Upper lobe of right lung (tissue), 1 donor: ENCODE results near the gene CTSD. TPM values are rescaled to one million over a fixed set of nuclear protein-coding genes. Genes with fewer than 3 reads are reported as not detected.
A peak's percentile ranks its signal among the peaks of the same experiment; 100 is the strongest.
"Not testable (repeated sequence)": the region's sequence is repeated elsewhere in the genome, so short reads cannot be mapped to it uniquely, and the experiment has no call there.

Source experiments
- ATAC-seq: fragments of 200-7000 bp; cut with Tn5 transposase; one replicate; pipeline ENCODE4 v1.9.1; 2020; ENCODE audit warnings: mild to moderate bottlenecking, moderate library complexity
- DNase-seq: peaks from one replicate; pipeline ENCODE4 v3.0.0-alpha.2; 2020
- H3K27ac ChIP-seq: fragments of 200-600 bp; one replicate; pipeline ENCODE4 v1.8.0; 2022
- H3K27me3 ChIP-seq: fragments of 200-600 bp; one replicate; pipeline ENCODE4 v1.8.0; 2022; ENCODE audit warnings: mild to moderate bottlenecking
- H3K36me3 ChIP-seq: fragments of 200-600 bp; one replicate; pipeline ENCODE4 v1.8.0; 2022
- H3K4me1 ChIP-seq: fragments of 200-600 bp; one replicate; pipeline ENCODE4 v1.8.0; 2022
- H3K4me3 ChIP-seq: fragments of 200-600 bp; one replicate; pipeline ENCODE4 v1.8.0; 2022; ENCODE audit warnings: mild to moderate bottlenecking
- H3K9me3 ChIP-seq: fragments of 200-600 bp; one replicate; pipeline ENCODE4 v1.8.0; 2022
- intact Hi-C: fragments of 100-400 bp; cut with DNase I; formaldehyde crosslinking; loops from one replicate; pipeline ENCODE4 v1.11.0; 2022
- long read RNA-seq: library from polyadenylated mRNA; unstranded; transcript quantifications from one replicate; pipeline ENCODE4 v2.0.0, GENCODE V29; 2021
- total RNA-seq: library from RNA; stranded (reverse); fragmentation: NEBNext Ultra II Directional; extraction: Animal tissue kit (Norgen Biotek cat#: 25700); gene quantifications from one replicate; pipeline ENCODE4 v1.2.1, GENCODE V29; 2021
- TF ChIP-seq, protein P1 (sequence below): fragments of 200-600 bp; IDR thresholded peaks from one replicate; pipeline ENCODE4 v1.8.0; 2022; ENCODE audit warnings: antibody characterized with exemption
- donor health status: DM: no; HTN: yes; CAD: no; lungs with severe emphysema.

CTSD gene
- total RNA-seq: 2,038 TPM
- long read RNA-seq, transcript CTSD-208 (9 exons, 1,512 nt): minor isoform, 5 of 3,591 reads
- long read RNA-seq, transcript CTSD-201 (9 exons, 2,123 nt): major isoform, 2,581 of 3,591 reads
- long read RNA-seq, partial matches to known transcripts: 770 of 3,591 reads
- long read RNA-seq, other reads (novel, unspliced or antisense): 225 of 3,591 reads

DNA sequence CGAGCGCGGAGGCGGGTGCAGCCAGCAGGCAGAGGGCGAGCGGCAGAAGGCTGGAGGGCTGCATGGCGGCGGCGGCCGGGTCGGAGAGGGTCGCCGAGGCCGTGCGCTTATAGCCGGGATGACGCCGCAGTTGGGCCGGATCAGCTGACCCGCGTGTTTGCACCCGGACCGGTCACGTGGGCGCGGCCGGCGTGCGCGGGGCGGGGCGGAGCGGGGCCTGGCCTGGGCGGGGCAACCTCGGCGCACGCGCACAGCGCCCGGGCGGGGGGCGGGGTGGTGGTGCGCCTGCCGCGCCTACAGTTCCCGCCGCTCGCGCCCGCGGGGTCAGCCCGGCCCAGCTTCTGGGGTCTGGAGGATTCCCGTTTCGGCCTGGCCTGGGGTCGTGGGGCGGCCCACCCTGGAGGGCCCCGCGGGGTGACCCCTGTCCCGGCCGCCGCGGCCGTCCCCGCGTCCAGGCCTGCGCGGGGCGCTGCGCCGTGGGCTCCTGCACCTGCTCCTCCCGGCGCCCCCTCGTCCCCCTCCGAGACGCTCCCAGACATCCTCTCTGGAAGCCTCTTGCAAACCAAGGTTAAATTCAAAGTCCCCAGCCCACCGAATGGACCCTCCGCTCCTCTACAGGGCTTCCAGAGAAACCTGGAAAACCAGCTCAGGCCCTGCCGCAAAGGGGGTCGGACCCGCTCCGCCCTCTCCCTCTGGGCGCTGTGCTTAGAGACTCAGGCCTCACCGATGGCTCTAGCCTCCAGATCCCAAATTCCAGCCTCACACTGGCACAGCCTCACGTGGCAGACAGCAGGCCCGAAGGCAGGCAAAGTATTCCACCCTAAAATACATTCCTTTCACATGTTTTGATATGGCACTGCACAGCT lies at the start of gene CTSD:
Gene CTSD (minus strand): TSS at position 132 of the 866 bp plus-strand sequence. CDS start 68 bp downstream, at position 64.
- Histone ChIP-seq H3K27ac (peak within 1 kb of the TSS; percentile 91), H3K36me3 (peaks cover 26% of the 10 kb centered on the region), H3K9me3 (no peaks in the 10 kb centered on the region), H3K4me1 (peaks cover 42% of the 10 kb centered on the region), H3K27me3 (no peaks in the 10 kb centered on the region), H3K4me3 (peak within 1 kb of the TSS; percentile 97)
- TF ChIP-seq, protein P1, sequence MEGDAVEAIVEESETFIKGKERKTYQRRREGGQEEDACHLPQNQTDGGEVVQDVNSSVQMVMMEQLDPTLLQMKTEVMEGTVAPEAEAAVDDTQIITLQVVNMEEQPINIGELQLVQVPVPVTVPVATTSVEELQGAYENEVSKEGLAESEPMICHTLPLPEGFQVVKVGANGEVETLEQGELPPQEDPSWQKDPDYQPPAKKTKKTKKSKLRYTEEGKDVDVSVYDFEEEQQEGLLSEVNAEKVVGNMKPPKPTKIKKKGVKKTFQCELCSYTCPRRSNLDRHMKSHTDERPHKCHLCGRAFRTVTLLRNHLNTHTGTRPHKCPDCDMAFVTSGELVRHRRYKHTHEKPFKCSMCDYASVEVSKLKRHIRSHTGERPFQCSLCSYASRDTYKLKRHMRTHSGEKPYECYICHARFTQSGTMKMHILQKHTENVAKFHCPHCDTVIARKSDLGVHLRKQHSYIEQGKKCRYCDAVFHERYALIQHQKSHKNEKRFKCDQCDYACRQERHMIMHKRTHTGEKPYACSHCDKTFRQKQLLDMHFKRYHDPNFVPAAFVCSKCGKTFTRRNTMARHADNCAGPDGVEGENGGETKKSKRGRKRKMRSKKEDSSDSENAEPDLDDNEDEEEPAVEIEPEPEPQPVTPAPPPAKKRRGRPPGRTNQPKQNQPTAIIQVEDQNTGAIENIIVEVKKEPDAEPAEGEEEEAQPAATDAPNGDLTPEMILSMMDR: no peak
- DNase-seq (peak; percentile 96), ATAC-seq (peak; percentile 85)
- intact Hi-C loops: no loop called here

DNA sequence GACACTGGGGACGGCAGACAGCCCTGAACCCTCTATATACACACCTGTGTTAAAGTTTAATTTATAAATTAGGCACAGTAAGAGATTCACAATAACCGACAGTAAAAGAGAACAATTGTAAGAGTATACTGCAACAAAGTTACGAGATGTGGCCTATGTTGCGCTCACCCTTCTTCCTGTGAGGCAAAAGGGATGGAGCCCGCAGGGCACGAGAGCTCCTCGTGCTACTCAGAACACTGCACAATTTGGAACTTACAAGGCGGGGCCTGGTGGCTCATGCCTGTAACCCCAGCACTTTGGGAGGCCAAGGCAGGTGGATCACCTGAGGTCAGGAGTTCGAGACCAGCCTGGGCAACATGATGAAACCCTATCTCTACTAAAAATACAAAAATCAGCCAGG lies 49.6 kb upstream of the CTSD start:
- H3K36me3 ChIP-seq, H3K27ac ChIP-seq, H3K9me3 ChIP-seq, H3K27me3 ChIP-seq, intact Hi-C loops, H3K4me3 ChIP-seq, H3K4me1 ChIP-seq, ATAC-seq, DNase-seq: not testable (repeated sequence)

DNA sequence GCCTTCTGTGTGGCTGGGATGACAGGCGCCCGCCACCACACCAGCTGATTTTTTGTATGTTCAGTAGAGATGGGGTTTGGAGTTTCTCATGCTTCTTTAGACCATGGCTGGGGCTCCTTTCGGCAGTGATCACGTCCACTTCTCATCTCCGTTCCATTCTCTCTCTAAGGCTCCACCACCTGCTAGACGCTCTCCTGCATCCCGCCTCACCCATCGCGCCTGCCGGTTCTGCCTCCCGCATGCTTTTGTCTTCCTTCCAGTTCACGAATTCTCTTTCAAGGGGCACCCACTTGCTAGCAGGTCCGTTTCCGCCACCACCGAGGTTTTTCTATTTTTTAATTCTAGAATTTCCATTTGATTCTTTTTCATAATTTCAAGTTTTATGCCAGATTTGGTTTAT lies 49.1 kb upstream of the CTSD start:
- H3K27ac ChIP-seq: no peak overlapping the region
- H3K4me3 ChIP-seq: no peak overlapping the region
- TF ChIP-seq, protein P1: no peak
- DNase-seq (no peak), ATAC-seq (no peak)
- no peaks in the 10 kb centered on the region for H3K36me3 ChIP-seq
- peaks cover 8% of the 10 kb centered on the region for H3K27me3 ChIP-seq
- intact Hi-C loops: no loop called here
- H3K4me1 ChIP-seq: no peaks in the 10 kb centered on the region
- H3K9me3 ChIP-seq: no peaks in the 10 kb centered on the region

DNA sequence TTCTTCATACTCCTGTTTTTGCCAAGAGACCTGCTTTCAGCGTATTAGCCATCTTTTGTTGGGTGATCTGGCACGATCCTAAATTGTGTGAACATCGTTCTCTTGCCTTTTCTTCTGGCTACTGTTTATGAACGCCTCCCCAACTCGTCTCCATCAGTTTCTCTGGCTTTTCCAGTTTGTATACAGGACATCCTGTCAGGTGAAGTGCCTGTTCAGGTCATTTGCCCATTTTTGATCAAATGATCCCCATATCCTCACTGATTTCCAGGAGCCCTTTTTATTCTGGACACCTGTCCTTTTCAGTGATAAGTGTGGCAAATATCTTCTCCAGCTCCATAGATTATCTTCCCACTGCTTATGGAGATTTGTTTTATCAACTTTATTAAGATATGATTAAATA lies 48.5 kb upstream of the CTSD start:
- DNase-seq (no peak), ATAC-seq (no peak)
- H3K9me3 ChIP-seq: no peaks in the 10 kb centered on the region
- no peaks in the 10 kb centered on the region for H3K36me3 ChIP-seq
- peaks cover 13% of the 10 kb centered on the region for H3K27me3 ChIP-seq
- H3K4me3 ChIP-seq: no peak overlapping the region
- TF ChIP-seq, protein P1: no peak
- no peak overlapping the region for H3K27ac ChIP-seq
- no peaks in the 10 kb centered on the region for H3K4me1 ChIP-seq
- intact Hi-C loops: no loop called here

DNA sequence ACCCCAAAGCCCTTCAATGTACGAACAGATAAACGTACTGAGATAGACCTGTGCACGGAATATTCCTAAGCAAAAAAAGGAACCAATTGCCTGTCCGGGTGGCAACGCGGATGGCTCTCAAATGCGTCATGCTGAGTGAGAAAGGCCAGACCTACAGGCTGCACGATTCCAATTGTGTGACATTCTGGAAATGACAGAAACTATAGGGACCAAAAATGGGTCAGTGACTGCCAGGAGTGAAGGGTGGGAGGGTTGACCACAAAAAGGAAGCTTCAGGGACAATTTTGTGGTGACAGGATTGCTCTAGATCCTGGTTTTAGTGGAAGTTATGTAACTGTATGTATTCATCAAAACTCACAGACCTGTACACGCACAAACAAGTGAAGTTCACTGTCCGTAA lies 47.0 kb upstream of the CTSD start:
- peaks cover 14% of the 10 kb centered on the region for H3K27me3 ChIP-seq
- no peak overlapping the region for H3K27ac ChIP-seq
- TF ChIP-seq, protein P1: no peak
- no peak overlapping the region for H3K4me3 ChIP-seq
- no peaks in the 10 kb centered on the region for H3K9me3 ChIP-seq
- intact Hi-C loops: no loop called here
- DNase-seq: no peak
- H3K4me1 ChIP-seq: no peaks in the 10 kb centered on the region
- H3K36me3 ChIP-seq: no peaks in the 10 kb centered on the region
- ATAC-seq: peak; percentile 79

DNA sequence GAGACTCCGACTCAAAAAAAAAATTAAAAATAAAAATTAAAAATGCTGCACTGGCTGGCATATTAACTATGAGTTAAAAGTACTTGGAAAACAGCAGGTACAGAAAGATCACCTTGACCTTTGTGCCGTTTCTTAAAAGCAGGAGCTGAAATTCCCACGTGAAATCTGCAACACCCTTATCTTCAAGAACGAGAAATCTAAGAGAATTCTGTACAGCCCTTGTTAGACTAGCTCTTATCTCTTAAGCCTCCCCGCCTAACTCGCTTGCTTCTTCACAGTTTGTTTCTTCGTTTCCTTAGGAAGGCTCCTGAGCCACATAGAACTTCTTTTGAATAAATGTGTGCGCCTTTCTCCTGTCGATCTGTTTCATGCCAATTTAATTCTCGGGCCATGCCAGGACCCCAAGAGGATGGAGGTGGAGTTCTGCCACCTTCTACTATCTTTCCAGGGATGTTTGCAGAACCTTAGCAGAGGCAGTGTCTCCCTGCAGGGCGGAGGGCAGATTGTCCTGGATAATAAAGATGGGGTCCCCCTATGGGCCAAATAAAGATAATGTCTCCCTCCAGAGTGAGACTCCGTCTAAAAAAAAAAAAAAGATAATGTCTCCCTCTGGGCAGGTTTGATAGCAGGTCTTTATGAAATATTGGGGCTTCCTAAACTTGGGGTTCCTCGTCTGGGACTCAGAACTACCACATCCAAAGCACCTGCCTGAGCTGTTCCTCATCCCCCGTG lies 43.7 kb upstream of the CTSD start:
- TF ChIP-seq, protein P1: peak; percentile 6
- H3K27ac ChIP-seq: no peak overlapping the region
- peaks cover 8% of the 10 kb centered on the region for H3K27me3 ChIP-seq
- peak; percentile 36 for ATAC-seq
- H3K9me3 ChIP-seq: no peaks in the 10 kb centered on the region
- H3K4me1 ChIP-seq: no peaks in the 10 kb centered on the region
- no peak for DNase-seq
- H3K4me3 ChIP-seq: no peak overlapping the region
- intact Hi-C loops: no loop called here
- H3K36me3 ChIP-seq: no peaks in the 10 kb centered on the region
